HCT116 (cell line): ENCODE results near the gene SLK. TPM values are rescaled to one million over a fixed set of nuclear protein-coding genes. Genes with fewer than 3 reads are reported as not detected.

ENCODE experiments used
- ATAC-seq: fragments of 200-7000 bp; cut with Tn5 transposase; 2 replicates; pipeline ENCODE4 v1.9.1; 2020; ENCODE audit warnings: mild to moderate bottlenecking, moderate library complexity
- BruUV-seq: library from RNA; stranded (reverse); fragments of 400-500 nt; replicated peaks from 2 replicates; lab custom pipeline; 2021; lab: Mats Ljungman, UMichigan
- CTCF ChIA-PET: fragments of 300-600 bp; sonication (Branson Sonifier 250); formaldehyde crosslinking; loops from one replicate; lab custom pipeline; 2021; ENCODE audit warnings: antibody characterized with exemption; lab: Charles Lee
- POLR2A ChIA-PET: fragments of 300-600, 350-600 bp; sonication (Branson Sonifier 250); formaldehyde crosslinking; loops from one replicate; lab custom pipeline; 2021; ENCODE audit warnings: antibody characterized with exemption; lab: Charles Lee
- RAD21 ChIA-PET, 2 experiments: fragments of 300-600 bp; sonication (Branson Sonifier 250); formaldehyde crosslinking; loops; one replicate each; lab custom pipeline; 2023; ENCODE audit warnings: low total read pairs in 2 of 2; ENCODE audit not compliant: uncharacterized antibody in 2 of 2, unreplicated experiment in 2 of 2, low non-redundant PET in 1 of 2; lab: Charles Lee
- DNase-seq: peaks from one replicate; pipeline ENCODE4 v3.0.0-alpha.2; 2010; ENCODE audit warnings: low read depth, low spot score
- H2AFZ ChIP-seq: fragments of 200-600 bp; shearing (Covaris generic), sonication (generic); 2 replicates; pipeline ENCODE4 v1.6.1; 2017; ENCODE audit warnings: low read depth, mixed run types, mixed read lengths, antibody characterized with exemption, low read length; ENCODE audit not compliant: poor library complexity, severe bottlenecking
- H3K27ac ChIP-seq: 2 replicates; pipeline ENCODE4 v1.5.1; 2012; ENCODE audit warnings: low read depth, low read length
- H3K27me3 ChIP-seq: fragments of 200-600 bp; sonication (generic); 2 replicates; pipeline ENCODE4 v1.6.1; 2016; ENCODE audit warnings: mixed run types, low read length, mixed read lengths; ENCODE audit not compliant: insufficient read depth
- H3K36me3 ChIP-seq, 2 experiments: fragments of 200-500 bp in 1 of 2; fragments of 200-600 bp in 1 of 2; sonication (Bioruptor generic) in 1 of 2; sonication (generic) in 1 of 2; 2 replicates each; pipeline versions ENCODE4 v1.5.1 to v1.6.1; 2014 to 2016; ENCODE audit warnings: low read length in 2 of 2, inconsistent platforms in 1 of 2, mixed read lengths in 1 of 2, mixed run types in 1 of 2; ENCODE audit not compliant: insufficient read depth in 2 of 2, control insufficient read depth in 1 of 2
- H3K4me1 ChIP-seq, 2 experiments: fragments of 200-600 bp in 1 of 2; sonication (generic) in 1 of 2; 2 replicates each; pipeline versions ENCODE4 v1.5.1 to v1.6.1; 2012 to 2017; ENCODE audit warnings: low read length in 2 of 2, inconsistent platforms in 1 of 2, mild to moderate bottlenecking in 1 of 2, mixed read lengths in 1 of 2, mixed run types in 1 of 2, moderate library complexity in 1 of 2; ENCODE audit not compliant: insufficient read depth in 2 of 2, control insufficient read depth in 1 of 2
- H3K4me2 ChIP-seq: fragments of 200-600 bp; sonication (generic); 2 replicates; pipeline ENCODE4 v1.6.1; 2017; ENCODE audit warnings: mixed run types, low read length, mixed read lengths
- H3K4me3 ChIP-seq, 2 experiments: fragments of 200-600 bp in 1 of 2; sonication (generic) in 1 of 2; replicated peaks in 1 of 2; 2 replicates each; pipeline ENCODE4 v1.5.1; 2011 to 2016; ENCODE audit warnings: low read length in 2 of 2, control low read depth in 1 of 2, low read depth in 1 of 2, mild to moderate bottlenecking in 1 of 2, mixed read lengths in 1 of 2, mixed run types in 1 of 2
- H3K79me2 ChIP-seq: fragments of 200-600 bp; sonication (generic); 2 replicates; pipeline ENCODE4 v1.6.1; 2017; ENCODE audit warnings: mild to moderate bottlenecking, mixed run types, low read length, moderate library complexity, mixed read lengths; ENCODE audit not compliant: insufficient read depth
- H3K9ac ChIP-seq: fragments of 200-600 bp; sonication (generic); 2 replicates; pipeline ENCODE4 v1.6.1; 2016; ENCODE audit warnings: low read length, mixed read lengths
- H3K9me2 ChIP-seq: fragments of 200-600 bp; sonication (generic), shearing (Covaris generic); 2 replicates; pipeline ENCODE4 v1.6.1; 2017; ENCODE audit warnings: mixed run types, mild to moderate bottlenecking, moderate library complexity; ENCODE audit not compliant: insufficient read depth
- H3K9me3 ChIP-seq, 2 experiments: fragments of 200-500 bp in 1 of 2; fragments of 200-600 bp in 1 of 2; sonication (Bioruptor generic) in 1 of 2; sonication (generic) in 1 of 2; 2 replicates each; pipeline ENCODE4 v1.6.1; 2014 to 2017; ENCODE audit warnings: low read length in 2 of 2, mixed read lengths in 2 of 2, inconsistent platforms in 1 of 2, low read depth in 1 of 2, mild to moderate bottlenecking in 1 of 2, mixed run types in 1 of 2, moderate library complexity in 1 of 2; ENCODE audit not compliant: control insufficient read depth in 1 of 2, insufficient read depth in 1 of 2
- H4K20me1 ChIP-seq: fragments of 200-600 bp; sonication (generic), shearing (Covaris generic); 2 replicates; pipeline ENCODE4 v1.6.1; 2017; ENCODE audit warnings: mixed run types, mild to moderate bottlenecking, moderate library complexity; ENCODE audit not compliant: insufficient read depth
- CBX3 ChIP-seq: IDR thresholded peaks from 2 replicates; pipeline ENCODE4 v1.6.1; 2012; ENCODE audit warnings: low read depth
- ELF1 ChIP-seq: IDR thresholded peaks from 2 replicates; pipeline ENCODE4 v1.6.1; 2012; ENCODE audit warnings: low read depth, borderline replicate concordance
- EZH2 ChIP-seq: fragments of 200-600 bp; sonication (generic); IDR thresholded peaks from 2 replicates; pipeline ENCODE4 v1.6.1; 2017; ENCODE audit warnings: antibody characterized with exemption, mixed run types
- EZH2phosphoT487 ChIP-seq: fragments of 200-600 bp; IDR thresholded peaks from 2 replicates; pipeline ENCODE4 v1.6.1; 2018; ENCODE audit warnings: antibody characterized with exemption, borderline replicate concordance
- FOSL1 ChIP-seq: IDR thresholded peaks from 2 replicates; pipeline ENCODE4 v1.6.1; 2012; ENCODE audit warnings: low read depth
- JUND ChIP-seq: IDR thresholded peaks from 2 replicates; pipeline ENCODE4 v1.6.1; 2012
- MAX ChIP-seq: IDR thresholded peaks from 2 replicates; pipeline ENCODE4 v1.6.1; 2012
- POLR2A ChIP-seq: IDR thresholded peaks from 2 replicates; pipeline ENCODE4 v1.7.0; 2011; ENCODE audit warnings: borderline replicate concordance; ENCODE audit not compliant: insufficient read depth, insufficient read length; ENCODE audit errors: extremely low read depth
- POLR2AphosphoS5 ChIP-seq: IDR thresholded peaks from 2 replicates; pipeline ENCODE4 v1.6.1; 2011; ENCODE audit warnings: mild to moderate bottlenecking, low read depth, low read length, moderate library complexity
- RAD21 ChIP-seq: IDR thresholded peaks from 2 replicates; pipeline ENCODE4 v1.6.1; 2012; ENCODE audit warnings: low read depth, mild to moderate bottlenecking
- SIN3A ChIP-seq: IDR thresholded peaks from 2 replicates; pipeline ENCODE4 v1.6.1; 2012; ENCODE audit warnings: low read depth
- SP1 ChIP-seq: IDR thresholded peaks from 2 replicates; pipeline ENCODE4 v1.6.1; 2012; ENCODE audit warnings: low read depth
- SRF ChIP-seq: IDR thresholded peaks from 2 replicates; pipeline ENCODE4 v1.6.1; 2012; ENCODE audit warnings: low read depth
- TCF7L2 ChIP-seq: IDR thresholded peaks from 2 replicates; pipeline ENCODE4 v1.7.0; 2011; ENCODE audit warnings: borderline replicate concordance, inconsistent platforms; ENCODE audit not compliant: insufficient read depth, insufficient read length; ENCODE audit errors: extremely low read depth
- YY1 ChIP-seq: IDR thresholded peaks from 2 replicates; pipeline ENCODE4 v1.6.1; 2011; ENCODE audit warnings: low read length, low read depth, moderate library complexity, mild to moderate bottlenecking; ENCODE audit not compliant: insufficient replicate concordance; ENCODE audit errors: extremely low read depth
- ZNF274 ChIP-seq: fragments of 200-500 bp; sonication (Bioruptor generic); IDR thresholded peaks from 2 replicates; pipeline ENCODE4 v1.6.1; 2014; ENCODE audit warnings: mild to moderate bottlenecking, low read depth, low read length, inconsistent platforms
- intact Hi-C: fragments of 100-400 bp; cut with micrococcal nuclease; formaldehyde crosslinking; loops from 2 replicates; pipeline ENCODE4 v1.10.0; 2022
- total RNA-seq: library from RNA; stranded (reverse); gene quantifications from one replicate; pipeline ENCODE4 v1.2.1, GENCODE V29; 2021; ENCODE audit not compliant: unreplicated experiment
- TF ChIP-seq, protein P1 (sequence below), 3 experiments: fragments of 200-600 bp in 1 of 3; sonication (generic) in 1 of 3; IDR thresholded peaks in 2 of 3; conservative IDR thresholded peaks in 1 of 3; 2 replicates each; pipeline ENCODE4 v1.5.1; 2012 to 2017; ENCODE audit warnings: low read depth in 2 of 3, low read length in 2 of 3, antibody characterized with exemption in 1 of 3, borderline replicate concordance in 1 of 3, control low read depth in 1 of 3, mild to moderate bottlenecking in 1 of 3, mixed read lengths in 1 of 3, mixed run types in 1 of 3, moderate library complexity in 1 of 3; ENCODE audit not compliant: insufficient read depth in 1 of 3
- TF ChIP-seq, protein P2 (sequence below): IDR thresholded peaks from 2 replicates; pipeline ENCODE4 v1.6.1; 2012
- TF ChIP-seq, protein P3 (sequence below): IDR thresholded peaks from 2 replicates; pipeline ENCODE4 v1.6.1; 2012; ENCODE audit warnings: low read depth
- TF ChIP-seq, protein P4 (sequence below): IDR thresholded peaks from 2 replicates; pipeline ENCODE4 v1.6.1; 2011; ENCODE audit warnings: mild to moderate bottlenecking, low read length, moderate library complexity; ENCODE audit not compliant: insufficient replicate concordance; ENCODE audit errors: extremely low read depth

The SLK gene
- total RNA-seq, 1 experiment from 2014 or later = 44.2 TPM

- intact Hi-C loops = loop anchor here (10.0 kb wide), 1 partner anchor 311 kb away; no protein-coding TSS in a partner anchor
These were observed 58.6 kb downstream of the SLK start for GRCh38 chr10:104025524-104025923.

More at GRCh38 chr10:104025524-104025923, 58.6 kb downstream of the SLK start:
- no peak for ATAC-seq
- ChIA-PET CTCF (interaction anchor here (0.8 to 1.5 kb wide), 4 partner anchors 11 to 597 kb away, joined by 3 to 5 read pairs (median 4); no protein-coding TSS in a partner anchor), POLR2A (no interaction called here), RAD21 (no interaction called here)
- H3K4me2 ChIP-seq = no peak overlapping the region
- H3K9ac ChIP-seq = no peak overlapping the region
- no peak overlapping the region for H3K4me3 ChIP-seq
- TF ChIP-seq SIN3A (no peak), EZH2 (no peak), SRF (no peak), CBX3 (no peak), ELF1 (no peak), SP1 (no peak), RAD21 (no peak), FOSL1 (no peak), EZH2phosphoT487 (no peak), POLR2AphosphoS5 (no peak), TCF7L2 (no peak), MAX (no peak), YY1 (no peak), ZNF274 (no peak), POLR2A (no peak), JUND (no peak)
- TF ChIP-seq, protein P1, sequence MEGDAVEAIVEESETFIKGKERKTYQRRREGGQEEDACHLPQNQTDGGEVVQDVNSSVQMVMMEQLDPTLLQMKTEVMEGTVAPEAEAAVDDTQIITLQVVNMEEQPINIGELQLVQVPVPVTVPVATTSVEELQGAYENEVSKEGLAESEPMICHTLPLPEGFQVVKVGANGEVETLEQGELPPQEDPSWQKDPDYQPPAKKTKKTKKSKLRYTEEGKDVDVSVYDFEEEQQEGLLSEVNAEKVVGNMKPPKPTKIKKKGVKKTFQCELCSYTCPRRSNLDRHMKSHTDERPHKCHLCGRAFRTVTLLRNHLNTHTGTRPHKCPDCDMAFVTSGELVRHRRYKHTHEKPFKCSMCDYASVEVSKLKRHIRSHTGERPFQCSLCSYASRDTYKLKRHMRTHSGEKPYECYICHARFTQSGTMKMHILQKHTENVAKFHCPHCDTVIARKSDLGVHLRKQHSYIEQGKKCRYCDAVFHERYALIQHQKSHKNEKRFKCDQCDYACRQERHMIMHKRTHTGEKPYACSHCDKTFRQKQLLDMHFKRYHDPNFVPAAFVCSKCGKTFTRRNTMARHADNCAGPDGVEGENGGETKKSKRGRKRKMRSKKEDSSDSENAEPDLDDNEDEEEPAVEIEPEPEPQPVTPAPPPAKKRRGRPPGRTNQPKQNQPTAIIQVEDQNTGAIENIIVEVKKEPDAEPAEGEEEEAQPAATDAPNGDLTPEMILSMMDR (IDR thresholded peaks at IDR 0.05 in 2 of 3, conservative IDR thresholded peaks at IDR 0.05 in 1 of 3; ENCODE audit: borderline replicate concordance in 1 of 3, insufficient read depth in 1 of 3, low read depth in 2 of 3, low read length in 2 of 3) = no peak
- TF ChIP-seq, protein P2, sequence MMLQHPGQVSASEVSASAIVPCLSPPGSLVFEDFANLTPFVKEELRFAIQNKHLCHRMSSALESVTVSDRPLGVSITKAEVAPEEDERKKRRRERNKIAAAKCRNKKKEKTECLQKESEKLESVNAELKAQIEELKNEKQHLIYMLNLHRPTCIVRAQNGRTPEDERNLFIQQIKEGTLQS = no peak
- TF ChIP-seq, protein P3, sequence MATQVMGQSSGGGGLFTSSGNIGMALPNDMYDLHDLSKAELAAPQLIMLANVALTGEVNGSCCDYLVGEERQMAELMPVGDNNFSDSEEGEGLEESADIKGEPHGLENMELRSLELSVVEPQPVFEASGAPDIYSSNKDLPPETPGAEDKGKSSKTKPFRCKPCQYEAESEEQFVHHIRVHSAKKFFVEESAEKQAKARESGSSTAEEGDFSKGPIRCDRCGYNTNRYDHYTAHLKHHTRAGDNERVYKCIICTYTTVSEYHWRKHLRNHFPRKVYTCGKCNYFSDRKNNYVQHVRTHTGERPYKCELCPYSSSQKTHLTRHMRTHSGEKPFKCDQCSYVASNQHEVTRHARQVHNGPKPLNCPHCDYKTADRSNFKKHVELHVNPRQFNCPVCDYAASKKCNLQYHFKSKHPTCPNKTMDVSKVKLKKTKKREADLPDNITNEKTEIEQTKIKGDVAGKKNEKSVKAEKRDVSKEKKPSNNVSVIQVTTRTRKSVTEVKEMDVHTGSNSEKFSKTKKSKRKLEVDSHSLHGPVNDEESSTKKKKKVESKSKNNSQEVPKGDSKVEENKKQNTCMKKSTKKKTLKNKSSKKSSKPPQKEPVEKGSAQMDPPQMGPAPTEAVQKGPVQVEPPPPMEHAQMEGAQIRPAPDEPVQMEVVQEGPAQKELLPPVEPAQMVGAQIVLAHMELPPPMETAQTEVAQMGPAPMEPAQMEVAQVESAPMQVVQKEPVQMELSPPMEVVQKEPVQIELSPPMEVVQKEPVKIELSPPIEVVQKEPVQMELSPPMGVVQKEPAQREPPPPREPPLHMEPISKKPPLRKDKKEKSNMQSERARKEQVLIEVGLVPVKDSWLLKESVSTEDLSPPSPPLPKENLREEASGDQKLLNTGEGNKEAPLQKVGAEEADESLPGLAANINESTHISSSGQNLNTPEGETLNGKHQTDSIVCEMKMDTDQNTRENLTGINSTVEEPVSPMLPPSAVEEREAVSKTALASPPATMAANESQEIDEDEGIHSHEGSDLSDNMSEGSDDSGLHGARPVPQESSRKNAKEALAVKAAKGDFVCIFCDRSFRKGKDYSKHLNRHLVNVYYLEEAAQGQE = no peak
- TF ChIP-seq, protein P4, sequence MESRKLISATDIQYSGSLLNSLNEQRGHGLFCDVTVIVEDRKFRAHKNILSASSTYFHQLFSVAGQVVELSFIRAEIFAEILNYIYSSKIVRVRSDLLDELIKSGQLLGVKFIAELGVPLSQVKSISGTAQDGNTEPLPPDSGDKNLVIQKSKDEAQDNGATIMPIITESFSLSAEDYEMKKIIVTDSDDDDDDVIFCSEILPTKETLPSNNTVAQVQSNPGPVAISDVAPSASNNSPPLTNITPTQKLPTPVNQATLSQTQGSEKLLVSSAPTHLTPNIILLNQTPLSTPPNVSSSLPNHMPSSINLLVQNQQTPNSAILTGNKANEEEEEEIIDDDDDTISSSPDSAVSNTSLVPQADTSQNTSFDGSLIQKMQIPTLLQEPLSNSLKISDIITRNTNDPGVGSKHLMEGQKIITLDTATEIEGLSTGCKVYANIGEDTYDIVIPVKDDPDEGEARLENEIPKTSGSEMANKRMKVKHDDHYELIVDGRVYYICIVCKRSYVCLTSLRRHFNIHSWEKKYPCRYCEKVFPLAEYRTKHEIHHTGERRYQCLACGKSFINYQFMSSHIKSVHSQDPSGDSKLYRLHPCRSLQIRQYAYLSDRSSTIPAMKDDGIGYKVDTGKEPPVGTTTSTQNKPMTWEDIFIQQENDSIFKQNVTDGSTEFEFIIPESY = no peak
- H3K9me3 ChIP-seq = no peaks in the 10 kb centered on the region
- no peak for DNase-seq
- H2AFZ ChIP-seq = no peak overlapping the region
- BruUV-seq = no TSS peak
- H3K79me2 ChIP-seq = no peaks in the 10 kb centered on the region; the same call in 1 of the 2 replicates
- no peak overlapping the region for H3K27ac ChIP-seq
- H3K4me1 ChIP-seq = no peaks in the 10 kb centered on the region
- H3K27me3 ChIP-seq = no peaks in the 10 kb centered on the region
- H4K20me1 ChIP-seq = no peaks in the 10 kb centered on the region
- peaks cover 60 to 76% of the 10 kb centered on the region in 2 experiments for H3K36me3 ChIP-seq
- H3K9me2 ChIP-seq = no peaks in the 10 kb centered on the region
